Caco-2 (cell line): ENCODE measurements around the gene MGP. TPM values are rescaled to one million over a fixed set of nuclear protein-coding genes. Genes with fewer than 3 reads are reported as not detected.

ENCODE experiments used
- BruUV-seq: library from RNA; stranded (reverse); fragments of 400-500 nt; replicated peaks from 2 replicates; lab custom pipeline; 2021; lab: Mats Ljungman, UMichigan
- CTCF ChIA-PET: fragments of 300-600 bp; sonication (Branson Sonifier 250); formaldehyde crosslinking; loops from one replicate; lab custom pipeline; 2022; ENCODE audit warnings: antibody characterized with exemption; lab: Charles Lee
- POLR2A ChIA-PET: fragments of 300-600 bp; sonication (Branson Sonifier 250); formaldehyde crosslinking; loops from one replicate; lab custom pipeline; 2022; ENCODE audit warnings: antibody characterized with exemption; lab: Charles Lee
- DNase-seq, 2 experiments: peaks; one replicate each; pipeline versions ENCODE4 v3.0.0 to v3.0.0-alpha.2; 2020 to 2022
- H3K27me3 ChIP-seq: replicated peaks from 2 replicates; pipeline ENCODE4 v1.6.0; 2011; ENCODE audit warnings: low read length; ENCODE audit not compliant: control insufficient read depth, insufficient read depth
- H3K36me3 ChIP-seq: 2 replicates; pipeline ENCODE4 v1.5.1; 2011; ENCODE audit warnings: low read length; ENCODE audit not compliant: control insufficient read depth, insufficient read depth
- H3K4me1 ChIP-seq: fragments of 250-450 bp; sonication (Bioruptor Pico); 2 replicates; pipeline ENCODE4 v1.5.1; 2020; ENCODE audit warnings: mild to moderate bottlenecking
- H3K4me3 ChIP-seq: 2 replicates; pipeline ENCODE4 v1.5.1; 2011; ENCODE audit warnings: low read depth, mild to moderate bottlenecking, control low read depth, low read length
- H3K9me3 ChIP-seq: fragments of 250-450 bp; sonication (Bioruptor Pico); 2 replicates; pipeline ENCODE4 v1.5.1; 2020; ENCODE audit warnings: mild to moderate bottlenecking, moderate library complexity
- H3K27ac Mint-ChIP-seq: one replicate; pipeline ENCODE4 v1.8.0; 2022; ENCODE audit warnings: mixed read lengths; ENCODE audit not compliant: unreplicated experiment
- H3K27me3 Mint-ChIP-seq: one replicate; pipeline ENCODE4 v1.8.0; 2022; ENCODE audit warnings: mixed read lengths; ENCODE audit not compliant: insufficient read depth, unreplicated experiment
- H3K36me3 Mint-ChIP-seq: one replicate; pipeline ENCODE4 v1.8.0; 2022; ENCODE audit warnings: mild to moderate bottlenecking, mixed read lengths; ENCODE audit not compliant: insufficient read depth, unreplicated experiment
- H3K4me1 Mint-ChIP-seq: one replicate; pipeline ENCODE4 v1.8.0; 2022; ENCODE audit warnings: low read depth, mixed read lengths; ENCODE audit not compliant: unreplicated experiment
- H3K4me3 Mint-ChIP-seq: one replicate; pipeline ENCODE4 v1.8.0; 2022; ENCODE audit warnings: mild to moderate bottlenecking, moderate library complexity, mixed read lengths; ENCODE audit not compliant: unreplicated experiment
- H3K9me3 Mint-ChIP-seq: one replicate; pipeline ENCODE4 v1.8.0; 2022; ENCODE audit warnings: mixed read lengths; ENCODE audit not compliant: unreplicated experiment
- intact Hi-C: fragments of 100-400 bp; cut with micrococcal nuclease; formaldehyde crosslinking; loops from one replicate; pipeline ENCODE4 v1.10.0; 2022; ENCODE audit not compliant: unreplicated experiment
- total RNA-seq: library from RNA; stranded (reverse); gene quantifications from 2 replicates; pipeline ENCODE4 v1.2.3, GENCODE V29; 2022
- TF ChIP-seq, protein P1 (sequence below), 2 experiments: fragments of 200-600 bp in 1 of 2; IDR thresholded peaks; 1 replicate in 1 of 2; 2 replicates in 1 of 2; pipeline versions ENCODE4 v1.5.1 to v1.8.0; 2011 to 2022; ENCODE audit warnings: antibody characterized with exemption in 1 of 2, control low read depth in 1 of 2, inconsistent platforms in 1 of 2, low read depth in 1 of 2, low read length in 1 of 2, mild to moderate bottlenecking in 1 of 2, moderate library complexity in 1 of 2; ENCODE audit not compliant: insufficient read depth in 1 of 2, severe bottlenecking in 1 of 2, unreplicated experiment in 1 of 2

Gene MGP
- total RNA-seq, 1 experiment from 2014 or later: not detected

DNA sequence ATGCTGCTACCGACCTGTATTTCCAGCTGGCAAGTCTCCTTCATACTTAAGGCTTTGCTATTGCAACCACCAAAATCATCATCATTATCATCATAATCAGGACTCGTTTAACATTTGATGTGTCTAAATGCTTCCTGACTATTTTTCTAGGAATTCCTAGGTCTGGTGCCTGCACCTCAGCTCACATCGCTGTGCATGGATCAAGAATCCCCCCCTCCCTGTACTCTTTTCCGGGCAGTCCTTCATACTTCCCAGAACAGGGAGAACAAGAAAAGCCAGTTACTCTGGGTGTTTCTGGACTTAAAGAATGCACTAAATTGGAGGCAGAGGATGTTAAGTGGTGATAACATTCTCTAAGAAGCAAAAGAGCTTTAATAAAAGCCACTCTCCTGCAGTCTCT is 43.3 kb upstream of the MGP start:
- no peaks in the 10 kb centered on the region for H3K9me3 ChIP-seq
- peak; percentile 72 to 87 for DNase-seq
- Mint-ChIP-seq H3K36me3 (peaks cover 7% of the 10 kb centered on the region), H3K27ac (peak overlapping the region; percentile 51), H3K4me1 (peaks cover 37% of the 10 kb centered on the region), H3K4me3 (peak overlapping the region; percentile 71), H3K9me3 (peaks cover 10% of the 10 kb centered on the region), H3K27me3 (no peaks in the 10 kb centered on the region)
- no peaks in the 10 kb centered on the region for H3K36me3 ChIP-seq
- ChIA-PET CTCF (no interaction called here), POLR2A (no interaction called here)
- TF ChIP-seq, protein P1, sequence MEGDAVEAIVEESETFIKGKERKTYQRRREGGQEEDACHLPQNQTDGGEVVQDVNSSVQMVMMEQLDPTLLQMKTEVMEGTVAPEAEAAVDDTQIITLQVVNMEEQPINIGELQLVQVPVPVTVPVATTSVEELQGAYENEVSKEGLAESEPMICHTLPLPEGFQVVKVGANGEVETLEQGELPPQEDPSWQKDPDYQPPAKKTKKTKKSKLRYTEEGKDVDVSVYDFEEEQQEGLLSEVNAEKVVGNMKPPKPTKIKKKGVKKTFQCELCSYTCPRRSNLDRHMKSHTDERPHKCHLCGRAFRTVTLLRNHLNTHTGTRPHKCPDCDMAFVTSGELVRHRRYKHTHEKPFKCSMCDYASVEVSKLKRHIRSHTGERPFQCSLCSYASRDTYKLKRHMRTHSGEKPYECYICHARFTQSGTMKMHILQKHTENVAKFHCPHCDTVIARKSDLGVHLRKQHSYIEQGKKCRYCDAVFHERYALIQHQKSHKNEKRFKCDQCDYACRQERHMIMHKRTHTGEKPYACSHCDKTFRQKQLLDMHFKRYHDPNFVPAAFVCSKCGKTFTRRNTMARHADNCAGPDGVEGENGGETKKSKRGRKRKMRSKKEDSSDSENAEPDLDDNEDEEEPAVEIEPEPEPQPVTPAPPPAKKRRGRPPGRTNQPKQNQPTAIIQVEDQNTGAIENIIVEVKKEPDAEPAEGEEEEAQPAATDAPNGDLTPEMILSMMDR (IDR thresholded peaks at IDR 0.05; ENCODE audit: insufficient read depth in 1 of 2, low read depth in 1 of 2, low read length in 1 of 2, severe bottlenecking in 1 of 2, unreplicated experiment in 1 of 2): no peak
- H3K4me3 ChIP-seq: no peak overlapping the region
- H3K4me1 ChIP-seq: peaks cover 51% of the 10 kb centered on the region
- H3K27me3 ChIP-seq: no peaks in the 10 kb centered on the region
- intact Hi-C loops: loop anchor here (1.0 to 2.0 kb wide), 3 partner anchors 22 to 126 kb away; partner anchors contain the start of genes C12orf60 and WBP11
- BruUV-seq: no TSS peak

- Histone ChIP-seq H3K27me3 (no peaks in the 10 kb centered on the region), H3K4me1 (peaks cover 45% of the 10 kb centered on the region), H3K36me3 (no peaks in the 10 kb centered on the region), H3K9me3 (no peaks in the 10 kb centered on the region), H3K4me3 (no peak overlapping the region)
- no peaks in the 10 kb centered on the region for H3K27me3 Mint-ChIP-seq
- TF ChIP-seq, protein P1 (IDR thresholded peaks at IDR 0.05; ENCODE audit: insufficient read depth in 1 of 2, low read depth in 1 of 2, low read length in 1 of 2, severe bottlenecking in 1 of 2, unreplicated experiment in 1 of 2): no peak
- H3K9me3 Mint-ChIP-seq: no peaks in the 10 kb centered on the region
- H3K4me3 Mint-ChIP-seq: peak overlapping the region; percentile 71
- no peak overlapping the region for H3K27ac Mint-ChIP-seq
- no TSS peak for BruUV-seq
- ChIA-PET CTCF (no interaction called here), POLR2A (no interaction called here)
- intact Hi-C loops: no loop called here
- H3K4me1 Mint-ChIP-seq: peaks cover 28% of the 10 kb centered on the region
- no peak for DNase-seq
- H3K36me3 Mint-ChIP-seq: peaks cover 7% of the 10 kb centered on the region
These were observed 41.6 kb upstream of the MGP start for GRCh38 chr12:14927267-14927666.

DNA sequence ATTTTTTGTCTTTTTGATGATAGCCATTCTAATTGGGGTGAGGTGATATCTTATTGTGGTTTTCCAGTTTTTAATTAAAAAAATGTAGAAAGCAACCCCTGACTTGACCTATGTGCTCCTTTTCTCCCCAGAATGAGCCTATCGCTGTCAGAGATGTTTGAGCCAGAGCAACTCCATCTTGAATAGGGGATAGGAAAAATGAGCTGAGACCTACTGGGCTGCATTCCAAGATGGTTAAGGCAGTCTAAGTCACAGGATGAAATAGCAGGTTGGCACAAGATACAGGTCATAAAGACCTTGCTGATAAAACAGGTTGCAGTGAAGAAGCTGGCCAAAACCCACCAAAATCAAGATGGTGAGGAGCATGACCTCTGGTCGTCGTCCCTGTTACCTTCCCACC is 38.9 kb upstream of the MGP start:
- no peaks in the 10 kb centered on the region for H3K36me3 ChIP-seq
- H3K4me3 ChIP-seq: no peak overlapping the region
- ChIA-PET CTCF (no interaction called here), POLR2A (no interaction called here)
- Mint-ChIP-seq H3K27me3 (no peaks in the 10 kb centered on the region), H3K27ac (no peak overlapping the region), H3K9me3 (no peaks in the 10 kb centered on the region), H3K4me1 (peaks cover 18% of the 10 kb centered on the region), H3K4me3 (no peak overlapping the region), H3K36me3 (peaks cover 7% of the 10 kb centered on the region)
- no peaks in the 10 kb centered on the region for H3K27me3 ChIP-seq
- intact Hi-C loops: no loop called here
- H3K4me1 ChIP-seq: peaks cover 21% of the 10 kb centered on the region
- no peaks in the 10 kb centered on the region for H3K9me3 ChIP-seq
- no TSS peak for BruUV-seq
- TF ChIP-seq, protein P1 (IDR thresholded peaks at IDR 0.05; ENCODE audit: insufficient read depth in 1 of 2, low read depth in 1 of 2, low read length in 1 of 2, severe bottlenecking in 1 of 2, unreplicated experiment in 1 of 2): no peak
- DNase-seq: no peak
